Measurements from ENCODE around the gene PHLPP1. TPM values are rescaled to one million over a fixed set of nuclear protein-coding genes. Genes with fewer than 3 reads are reported as not detected.

The PHLPP1 gene
- total and polyA plus RNA-seq, 2 experiments from 2014 or later = 15.7 to 73.6 TPM

DNA sequence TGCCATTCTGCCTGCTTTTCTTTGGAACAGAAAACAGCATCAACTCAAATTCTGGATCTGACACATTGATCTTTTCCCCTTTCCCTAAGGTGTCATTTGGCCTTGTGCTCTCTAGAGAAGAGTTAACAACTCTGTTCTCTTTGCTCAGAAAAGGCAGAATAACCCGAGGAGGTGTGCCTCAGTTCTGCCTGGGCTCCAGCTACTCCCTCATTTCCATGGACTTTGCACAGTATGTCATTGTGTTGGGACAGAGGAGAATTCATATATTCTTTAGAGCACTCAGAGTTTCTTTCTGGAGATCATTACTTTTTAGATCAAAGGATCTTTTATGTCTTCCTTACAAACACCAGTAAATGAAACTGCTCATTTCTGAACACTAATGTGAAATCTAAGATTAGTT, 249.1 kb downstream of the PHLPP1 start:
- no peak overlapping the region for H3K4me3 ChIP-seq
- Mint-ChIP-seq H3K27me3 (ENCODE audit: insufficient read depth, low read depth, poor library complexity) (no peaks in the 10 kb centered on the region), H3K4me3 (no peak overlapping the region), H3K9me3 (no peaks in the 10 kb centered on the region), H3K4me1 (peaks cover 33% of the 10 kb centered on the region), H3K36me3 (ENCODE audit: low read depth) (peaks cover 77% of the 10 kb centered on the region), H3K27ac (no peak overlapping the region)
- H3K4me1 ChIP-seq (ENCODE audit: insufficient read depth) = peaks cover 33% of the 10 kb centered on the region
- H2AFZ ChIP-seq = no peak overlapping the region
- DNase-seq (ENCODE audit: low spot score) (no peak), ATAC-seq (no peak)
- H3K79me2 ChIP-seq (replicated peaks; ENCODE audit: insufficient read depth) = peaks cover 9% of the 10 kb centered on the region
- H3K27ac ChIP-seq (ENCODE audit: low read depth) = no peak overlapping the region
- no peaks in the 10 kb centered on the region for H3K27me3 ChIP-seq (ENCODE audit: insufficient read depth)
- H3F3A ChIP-seq (replicated peaks; ENCODE audit: low read depth) = no peaks in the 10 kb centered on the region
- H3K4me2 ChIP-seq = no peak overlapping the region
- H3K9me2 ChIP-seq (ENCODE audit: insufficient read depth) = no peaks in the 10 kb centered on the region
- H4K20me1 ChIP-seq (replicated peaks; ENCODE audit: insufficient read depth) = no peaks in the 10 kb centered on the region; the same call in 1 of the 2 replicates
- no peak for TF ChIP-seq STAT1 (IDR thresholded peaks at IDR 0.05; ENCODE audit: unreplicated experiment)
- TF ChIP-seq CREB1 (CRISPR knock-in tag; IDR thresholded peaks at IDR 0.05; ENCODE audit: low read depth) = no peak
- TF ChIP-seq, protein P1, sequence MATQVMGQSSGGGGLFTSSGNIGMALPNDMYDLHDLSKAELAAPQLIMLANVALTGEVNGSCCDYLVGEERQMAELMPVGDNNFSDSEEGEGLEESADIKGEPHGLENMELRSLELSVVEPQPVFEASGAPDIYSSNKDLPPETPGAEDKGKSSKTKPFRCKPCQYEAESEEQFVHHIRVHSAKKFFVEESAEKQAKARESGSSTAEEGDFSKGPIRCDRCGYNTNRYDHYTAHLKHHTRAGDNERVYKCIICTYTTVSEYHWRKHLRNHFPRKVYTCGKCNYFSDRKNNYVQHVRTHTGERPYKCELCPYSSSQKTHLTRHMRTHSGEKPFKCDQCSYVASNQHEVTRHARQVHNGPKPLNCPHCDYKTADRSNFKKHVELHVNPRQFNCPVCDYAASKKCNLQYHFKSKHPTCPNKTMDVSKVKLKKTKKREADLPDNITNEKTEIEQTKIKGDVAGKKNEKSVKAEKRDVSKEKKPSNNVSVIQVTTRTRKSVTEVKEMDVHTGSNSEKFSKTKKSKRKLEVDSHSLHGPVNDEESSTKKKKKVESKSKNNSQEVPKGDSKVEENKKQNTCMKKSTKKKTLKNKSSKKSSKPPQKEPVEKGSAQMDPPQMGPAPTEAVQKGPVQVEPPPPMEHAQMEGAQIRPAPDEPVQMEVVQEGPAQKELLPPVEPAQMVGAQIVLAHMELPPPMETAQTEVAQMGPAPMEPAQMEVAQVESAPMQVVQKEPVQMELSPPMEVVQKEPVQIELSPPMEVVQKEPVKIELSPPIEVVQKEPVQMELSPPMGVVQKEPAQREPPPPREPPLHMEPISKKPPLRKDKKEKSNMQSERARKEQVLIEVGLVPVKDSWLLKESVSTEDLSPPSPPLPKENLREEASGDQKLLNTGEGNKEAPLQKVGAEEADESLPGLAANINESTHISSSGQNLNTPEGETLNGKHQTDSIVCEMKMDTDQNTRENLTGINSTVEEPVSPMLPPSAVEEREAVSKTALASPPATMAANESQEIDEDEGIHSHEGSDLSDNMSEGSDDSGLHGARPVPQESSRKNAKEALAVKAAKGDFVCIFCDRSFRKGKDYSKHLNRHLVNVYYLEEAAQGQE (IDR thresholded peaks at IDR 0.05; ENCODE audit: unreplicated experiment) = no peak
- peaks cover 24% of the 10 kb centered on the region; the same call in 1 of the 2 replicates for H3K36me3 ChIP-seq (ENCODE audit: insufficient read depth)

GRCh38 chr18:62967089-62967488, 251.7 kb downstream of the PHLPP1 start:
- Histone ChIP-seq H2AFZ (no peak overlapping the region), H3K27ac (ENCODE audit: low read depth) (no peak overlapping the region), H3K79me2 (replicated peaks; ENCODE audit: insufficient read depth) (peaks cover 19% of the 10 kb centered on the region), H3K4me1 (ENCODE audit: insufficient read depth) (peaks cover 22% of the 10 kb centered on the region), H3K36me3 (ENCODE audit: insufficient read depth) (peaks cover 26% of the 10 kb centered on the region; the same call in 1 of the 2 replicates), H3K4me3 (no peak overlapping the region), H3F3A (replicated peaks; ENCODE audit: low read depth) (no peaks in the 10 kb centered on the region), H3K27me3 (ENCODE audit: insufficient read depth) (no peaks in the 10 kb centered on the region), H4K20me1 (replicated peaks; ENCODE audit: insufficient read depth) (no peaks in the 10 kb centered on the region; the same call in 1 of the 2 replicates), H3K4me2 (no peak overlapping the region), H3K9me2 (ENCODE audit: insufficient read depth) (no peaks in the 10 kb centered on the region)
- Mint-ChIP-seq H3K27me3 (ENCODE audit: insufficient read depth, low read depth, poor library complexity) (peaks cover 2% of the 10 kb centered on the region), H3K9me3 (no peaks in the 10 kb centered on the region), H3K4me1 (peaks cover 35% of the 10 kb centered on the region), H3K4me3 (no peak overlapping the region), H3K27ac (no peak overlapping the region), H3K36me3 (ENCODE audit: low read depth) (peaks cover 72% of the 10 kb centered on the region)
- ATAC-seq (no peak), DNase-seq (ENCODE audit: low spot score) (no peak)
- TF ChIP-seq POLR2AphosphoS5 (IDR thresholded peaks at IDR 0.05; ENCODE audit: low read depth) (no peak), ZNF331 (CRISPR knock-in tag; IDR thresholded peaks at IDR 0.05; ENCODE audit: low read depth) (no peak), CREB1 (CRISPR knock-in tag; IDR thresholded peaks at IDR 0.05; ENCODE audit: low read depth) (no peak), ZNF114 (CRISPR knock-in tag; IDR thresholded peaks at IDR 0.05) (no peak)

GRCh38 chr18:62973689-62974088, 258.3 kb downstream of the PHLPP1 start:
- H3K36me3 Mint-ChIP-seq (ENCODE audit: low read depth) = peaks cover 75% of the 10 kb centered on the region
- H3K4me1 ChIP-seq (ENCODE audit: insufficient read depth) = peaks cover 9% of the 10 kb centered on the region; the same call in 1 of the 2 replicates
- TF ChIP-seq CTCF (conservative IDR thresholded peaks at IDR 0.05; ENCODE audit: low read depth in 2 of 2) = no peak
- TF ChIP-seq POLR2AphosphoS5 (IDR thresholded peaks at IDR 0.05; ENCODE audit: low read depth) = no peak
- no peak for TF ChIP-seq CREB1 (CRISPR knock-in tag; IDR thresholded peaks at IDR 0.05; ENCODE audit: low read depth)
- no peak for TF ChIP-seq EZH2 (IDR thresholded peaks at IDR 0.05; ENCODE audit: low read depth, unreplicated experiment)
- TF ChIP-seq, protein P1 (IDR thresholded peaks at IDR 0.05; ENCODE audit: unreplicated experiment) = no peak

More at GRCh38 chr18:62973689-62974088, 258.3 kb downstream of the PHLPP1 start:
- H3K4me1 Mint-ChIP-seq = peaks cover 20% of the 10 kb centered on the region
- Histone ChIP-seq H3K4me2 (no peak overlapping the region), H3K79me2 (replicated peaks; ENCODE audit: insufficient read depth) (peaks cover 26% of the 10 kb centered on the region), H3K9me2 (ENCODE audit: insufficient read depth) (no peaks in the 10 kb centered on the region), H3K27ac (ENCODE audit: low read depth) (peak overlapping the region; percentile 13; the same call in 1 of the 2 replicates), H2AFZ (no peak overlapping the region), H3K4me3 (no peak overlapping the region), H4K20me1 (replicated peaks; ENCODE audit: insufficient read depth) (peaks cover 7% of the 10 kb centered on the region; the same call in 1 of the 2 replicates), H3K36me3 (ENCODE audit: insufficient read depth) (peaks cover 26% of the 10 kb centered on the region), H3K27me3 (ENCODE audit: insufficient read depth) (no peaks in the 10 kb centered on the region), H3F3A (replicated peaks; ENCODE audit: low read depth) (no peaks in the 10 kb centered on the region)
- H3K9me3 Mint-ChIP-seq = no peaks in the 10 kb centered on the region
- H3K4me3 Mint-ChIP-seq = no peak overlapping the region
- no peak for DNase-seq (ENCODE audit: low spot score)
- no peak for ATAC-seq
- peak overlapping the region; percentile 32; the same call in 1 of the 2 replicates for H3K27ac Mint-ChIP-seq
- peaks cover 7% of the 10 kb centered on the region for H3K27me3 Mint-ChIP-seq (ENCODE audit: insufficient read depth, low read depth, poor library complexity)
